ES-I3 (cell line): ENCODE measurements around the gene FIBP.

Experiments
- H3K36me3 ChIP-seq: 2 replicates; pipeline ENCODE4 v1.6.1; 2013; ENCODE audit warnings: mild to moderate bottlenecking, low read length, control low read depth, moderate library complexity; ENCODE audit not compliant: insufficient read depth
- H3K4me1 ChIP-seq: 2 replicates; pipeline ENCODE4 v1.6.1; 2013; ENCODE audit warnings: mild to moderate bottlenecking, control low read depth, low read length; ENCODE audit not compliant: insufficient read depth
- H3K9ac ChIP-seq: 2 replicates; pipeline ENCODE4 v1.6.1; 2013; ENCODE audit warnings: low read depth, mild to moderate bottlenecking, low read length, moderate library complexity
- H3K9me3 ChIP-seq: 2 replicates; pipeline ENCODE4 v1.6.1; 2013; ENCODE audit warnings: mild to moderate bottlenecking, low read length, moderate library complexity; ENCODE audit not compliant: control insufficient read depth, insufficient read depth

Gene FIBP

GRCh38 chr11:65919141-65919572 lies 30.9 kb upstream of the FIBP start, which contains the start of gene DRAP1:
Gene DRAP1 (plus strand): TSS chr11:65919426. CDS start chr11:65919502, 76 bp downstream.
- Histone ChIP-seq H3K4me1 (peaks cover 11% of the 10 kb centered on the region; the same call in 1 of the 2 replicates), H3K9ac (peak within 1 kb of the TSS; percentile 95), H3K9me3 (no peaks in the 10 kb centered on the region), H3K36me3 (no peaks in the 10 kb centered on the region; the same call in 1 of the 2 replicates)

DNA sequence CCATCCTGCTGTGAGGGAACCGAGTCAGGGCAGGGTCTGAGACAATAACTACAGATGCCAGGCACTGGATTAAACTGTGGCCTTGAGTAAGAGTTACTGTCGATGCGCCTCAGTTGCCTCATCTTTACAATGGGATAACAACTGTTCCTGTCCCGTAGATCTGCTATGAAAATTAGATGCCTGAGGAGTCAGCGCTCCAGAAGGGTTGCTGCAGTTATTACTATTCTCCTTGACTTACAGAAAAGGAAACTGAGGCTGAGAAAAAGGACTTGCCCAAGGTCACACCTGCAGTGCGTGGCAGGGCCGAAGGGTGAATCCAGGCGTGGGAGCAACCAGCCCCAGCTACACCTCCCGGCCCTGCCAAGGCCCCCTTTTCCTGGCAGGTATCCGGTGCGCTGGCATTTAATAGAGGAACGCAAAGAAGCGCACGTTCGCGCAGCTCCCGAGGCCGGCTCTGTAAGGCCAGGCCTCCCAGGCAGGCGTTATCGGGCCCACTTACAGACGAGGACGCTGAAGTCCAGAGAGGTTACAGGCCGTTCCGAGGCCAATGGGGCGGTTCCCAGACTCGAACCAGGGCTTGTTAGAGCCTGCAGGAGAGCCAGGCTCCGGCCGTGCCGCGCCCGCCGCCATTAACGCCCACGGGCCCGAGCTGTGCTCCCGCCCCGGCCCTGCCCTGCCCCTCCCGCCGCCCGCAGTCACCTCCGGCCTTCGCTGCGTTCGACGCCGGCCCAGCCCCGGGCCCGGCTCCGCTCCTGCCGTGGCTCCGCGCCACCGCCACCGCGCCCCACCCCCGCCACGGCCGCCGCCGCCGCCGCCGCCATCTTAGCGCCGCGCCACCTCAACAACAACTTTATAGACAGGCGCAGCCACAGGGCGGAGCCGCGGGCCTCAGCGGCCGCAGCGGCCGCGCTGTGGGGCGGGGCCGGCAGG lies 30.2 kb upstream of the FIBP start, which contains the start of gene C11orf68:
C11orf68 (minus strand) TSS at position 852 of the 930 bp plus-strand sequence; CDS start at position 821, 31 bp downstream.
- H3K9me3 ChIP-seq = no peaks in the 10 kb centered on the region
- peak within 1 kb of the TSS; percentile 95 for H3K9ac ChIP-seq
- peaks cover 11% of the 10 kb centered on the region; the same call in 1 of the 2 replicates for H3K4me1 ChIP-seq
- H3K36me3 ChIP-seq = no peaks in the 10 kb centered on the region; the same call in 1 of the 2 replicates

GRCh38 chr11:65917434-65918210 lies 29.4 kb upstream of the FIBP start:
- peaks cover 19% of the 10 kb centered on the region; the same call in 1 of the 2 replicates for H3K4me1 ChIP-seq

DNA sequence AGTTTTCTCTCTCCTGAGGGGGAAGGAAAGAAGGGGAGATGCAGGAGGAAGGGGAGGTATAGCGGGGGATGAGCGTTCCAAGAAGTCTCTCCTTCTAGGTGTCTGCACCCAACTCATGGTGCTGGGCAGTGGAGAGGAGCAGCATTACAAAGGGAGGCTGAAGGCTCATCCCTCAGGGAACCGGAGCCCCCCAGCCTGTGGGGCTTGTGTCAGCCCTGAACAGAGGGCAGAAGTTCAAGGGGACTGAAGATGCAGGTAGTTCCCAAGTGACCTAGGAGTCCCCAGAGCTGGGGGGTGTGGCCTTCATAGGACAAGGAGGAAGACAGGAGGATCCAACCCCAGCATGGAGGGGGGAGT lies 28.8 kb upstream of the FIBP start:
- Histone ChIP-seq H3K4me1 (peaks cover 23% of the 10 kb centered on the region; the same call in 1 of the 2 replicates), H3K9ac (no peak overlapping the region), H3K9me3 (no peaks in the 10 kb centered on the region)

More at GRCh38 chr11:65917434-65918210, 29.4 kb upstream of the FIBP start:
- H3K9ac ChIP-seq = peak overlapping the region; percentile 95; the same call in 1 of the 2 replicates
- H3K36me3 ChIP-seq = no peaks in the 10 kb centered on the region; the same call in 1 of the 2 replicates
- H3K9me3 ChIP-seq = no peaks in the 10 kb centered on the region

GRCh38 chr11:65916391-65916790 lies 28.1 kb upstream of the FIBP start:
- Histone ChIP-seq H3K36me3 (no peaks in the 10 kb centered on the region), H3K9me3 (no peaks in the 10 kb centered on the region), H3K4me1 (peaks cover 27% of the 10 kb centered on the region; the same call in 1 of the 2 replicates), H3K9ac (peak overlapping the region; percentile 40)

More for the DNA sequence above, 28.8 kb upstream of the FIBP start:
- H3K36me3 ChIP-seq = no peaks in the 10 kb centered on the region; the same call in 1 of the 2 replicates

- H3K9ac ChIP-seq = peak overlapping the region; percentile 40
- H3K36me3 ChIP-seq = no peaks in the 10 kb centered on the region
- peaks cover 27% of the 10 kb centered on the region; the same call in 1 of the 2 replicates for H3K4me1 ChIP-seq
- no peaks in the 10 kb centered on the region for H3K9me3 ChIP-seq
These were observed 27.6 kb upstream of the FIBP start for GRCh38 chr11:65915821-65916251.

- H3K4me1 ChIP-seq = peaks cover 27% of the 10 kb centered on the region; the same call in 1 of the 2 replicates
- peak overlapping the region; percentile 28; the same call in 1 of the 2 replicates for H3K9ac ChIP-seq
- H3K9me3 ChIP-seq = no peaks in the 10 kb centered on the region
- no peaks in the 10 kb centered on the region for H3K36me3 ChIP-seq
These were observed 27.0 kb upstream of the FIBP start for GRCh38 chr11:65915101-65915820.

GRCh38 chr11:65912845-65913244 lies 24.6 kb upstream of the FIBP start:
- H3K9ac ChIP-seq = no peak overlapping the region
- H3K4me1 ChIP-seq = peaks cover 27% of the 10 kb centered on the region; the same call in 1 of the 2 replicates
- H3K36me3 ChIP-seq = no peaks in the 10 kb centered on the region
- no peaks in the 10 kb centered on the region for H3K9me3 ChIP-seq

GRCh38 chr11:65911682-65912568 lies 23.7 kb upstream of the FIBP start:
- Histone ChIP-seq H3K9me3 (no peaks in the 10 kb centered on the region), H3K4me1 (peaks cover 27% of the 10 kb centered on the region; the same call in 1 of the 2 replicates), H3K36me3 (no peaks in the 10 kb centered on the region), H3K9ac (no peak overlapping the region)

- Histone ChIP-seq H3K36me3 (no peaks in the 10 kb centered on the region), H3K9me3 (no peaks in the 10 kb centered on the region), H3K9ac (no peak overlapping the region), H3K4me1 (peaks cover 19% of the 10 kb centered on the region; the same call in 1 of the 2 replicates)
These were observed 19.6 kb upstream of the FIBP start for GRCh38 chr11:65907878-65908277.

DNA sequence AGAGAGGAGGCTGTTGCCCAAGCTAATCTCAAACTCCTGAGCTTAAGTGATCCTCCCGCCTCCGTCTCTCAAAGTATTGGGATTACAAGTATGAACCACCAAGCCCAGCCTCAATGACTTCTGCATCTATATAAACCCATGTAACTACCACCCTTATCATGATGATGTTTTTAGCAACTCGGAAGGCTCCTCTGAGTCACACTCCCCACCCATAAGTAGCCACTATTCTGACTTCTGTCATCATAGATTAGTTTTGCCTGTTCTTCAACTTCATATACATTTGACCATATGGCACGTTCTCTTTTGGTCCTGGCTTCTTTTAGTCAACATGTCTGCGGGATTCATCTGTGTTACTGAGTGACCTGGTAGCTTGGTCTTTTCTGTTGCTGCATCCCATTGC lies 18.3 kb upstream of the FIBP start:
- Histone ChIP-seq H3K9me3 (no peaks in the 10 kb centered on the region), H3K4me1 (peaks cover 16% of the 10 kb centered on the region), H3K36me3 (no peaks in the 10 kb centered on the region), H3K9ac (no peak overlapping the region)

DNA sequence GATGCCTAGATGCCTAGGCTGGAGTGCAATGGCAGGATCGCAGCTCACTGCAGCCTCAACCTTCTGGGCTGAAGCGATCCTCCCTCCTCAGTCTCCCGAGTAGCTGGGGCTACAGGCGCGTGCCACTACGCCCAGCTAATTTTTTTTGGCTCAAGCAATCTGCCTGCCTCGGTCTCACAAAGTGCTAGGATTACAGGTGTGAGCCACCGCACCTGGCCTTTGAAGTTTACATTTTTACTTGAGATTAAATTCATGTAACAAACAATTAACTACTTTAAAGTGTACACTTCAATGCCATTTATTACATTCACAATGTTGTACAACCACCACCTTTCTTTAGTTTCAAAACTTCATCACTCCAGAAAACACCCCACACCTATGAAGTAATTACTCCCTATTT lies 15.4 kb upstream of the FIBP start:
- no peak overlapping the region for H3K9ac ChIP-seq
- peaks cover 16% of the 10 kb centered on the region for H3K4me1 ChIP-seq
- H3K9me3 ChIP-seq = no peaks in the 10 kb centered on the region
- H3K36me3 ChIP-seq = no peaks in the 10 kb centered on the region

DNA sequence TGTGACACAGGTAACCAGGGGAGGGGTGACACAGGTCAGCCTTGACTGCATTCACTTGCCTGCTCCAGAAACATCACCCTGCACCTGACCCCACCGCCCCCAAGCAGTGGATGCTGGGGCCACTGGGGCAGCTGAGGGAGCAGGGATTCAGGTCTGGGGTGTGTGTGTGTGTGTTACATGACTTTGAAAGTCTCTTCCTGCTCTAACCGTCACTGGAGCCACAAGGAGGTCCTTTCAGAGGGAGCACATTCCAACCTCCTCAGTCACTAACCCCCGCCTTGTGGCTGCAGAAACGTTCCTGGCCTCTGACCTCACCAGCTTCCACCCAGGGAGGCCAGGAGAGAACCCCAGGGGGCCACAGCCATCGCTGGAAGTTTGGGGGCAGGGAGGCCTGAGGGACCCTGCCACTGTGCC lies 14.8 kb upstream of the FIBP start:
- Histone ChIP-seq H3K4me1 (peaks cover 16% of the 10 kb centered on the region), H3K36me3 (no peaks in the 10 kb centered on the region), H3K9me3 (no peaks in the 10 kb centered on the region), H3K9ac (no peak overlapping the region)
